GM13976 (cell line): ENCODE results near the gene MPP4.

Source experiments
- DNase-seq: peaks from one replicate; pipeline ENCODE4 v3.0.0; 2012; ENCODE audit warnings: low spot score
- in situ Hi-C: fragments of 300-500 bp; cut with MboI; formaldehyde crosslinking; loops from one replicate; pipeline ENCODE4 v1.12.0; 2022; ENCODE audit warnings: low sequenced_read_pairs, mixed read lengths, inconsistent platforms; ENCODE audit not compliant: unreplicated experiment
- TF ChIP-seq, protein P1 (sequence below): IDR thresholded peaks from 2 replicates; pipeline ENCODE4 v1.5.1; 2012; ENCODE audit warnings: borderline replicate concordance, mild to moderate bottlenecking; ENCODE audit not compliant: insufficient read depth; ENCODE audit errors: extremely low read depth, missing control alignments, control extremely low read depth

MPP4 gene

DNA sequence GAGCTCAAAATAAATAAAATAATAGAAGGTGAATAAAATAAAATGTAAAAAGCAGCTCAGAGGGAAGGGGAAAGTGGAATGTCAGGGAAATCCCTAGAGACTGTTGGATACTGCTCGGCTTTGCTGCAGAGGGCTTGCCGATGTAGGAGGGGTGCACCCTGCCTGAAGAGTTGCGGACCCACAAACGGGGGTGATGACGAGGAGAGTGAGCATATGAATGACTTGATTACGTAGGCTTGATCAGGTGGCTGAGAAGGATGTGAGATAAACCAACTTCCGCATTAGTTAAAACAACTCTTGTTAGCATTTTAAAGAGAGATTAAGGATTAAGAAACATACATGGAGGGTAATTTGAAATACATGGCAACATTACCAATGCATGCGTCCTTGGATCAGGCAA lies 34.1 kb downstream of the MPP4 start:
- no peak for DNase-seq
- in situ Hi-C loops = no loop called here
- TF ChIP-seq, protein P1, sequence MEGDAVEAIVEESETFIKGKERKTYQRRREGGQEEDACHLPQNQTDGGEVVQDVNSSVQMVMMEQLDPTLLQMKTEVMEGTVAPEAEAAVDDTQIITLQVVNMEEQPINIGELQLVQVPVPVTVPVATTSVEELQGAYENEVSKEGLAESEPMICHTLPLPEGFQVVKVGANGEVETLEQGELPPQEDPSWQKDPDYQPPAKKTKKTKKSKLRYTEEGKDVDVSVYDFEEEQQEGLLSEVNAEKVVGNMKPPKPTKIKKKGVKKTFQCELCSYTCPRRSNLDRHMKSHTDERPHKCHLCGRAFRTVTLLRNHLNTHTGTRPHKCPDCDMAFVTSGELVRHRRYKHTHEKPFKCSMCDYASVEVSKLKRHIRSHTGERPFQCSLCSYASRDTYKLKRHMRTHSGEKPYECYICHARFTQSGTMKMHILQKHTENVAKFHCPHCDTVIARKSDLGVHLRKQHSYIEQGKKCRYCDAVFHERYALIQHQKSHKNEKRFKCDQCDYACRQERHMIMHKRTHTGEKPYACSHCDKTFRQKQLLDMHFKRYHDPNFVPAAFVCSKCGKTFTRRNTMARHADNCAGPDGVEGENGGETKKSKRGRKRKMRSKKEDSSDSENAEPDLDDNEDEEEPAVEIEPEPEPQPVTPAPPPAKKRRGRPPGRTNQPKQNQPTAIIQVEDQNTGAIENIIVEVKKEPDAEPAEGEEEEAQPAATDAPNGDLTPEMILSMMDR = no peak

GRCh38 chr2:201661366-201661765 lies 37.1 kb downstream of the MPP4 start:
- TF ChIP-seq, protein P1 = no peak
- in situ Hi-C loops = no loop called here
- no peak for DNase-seq

DNA sequence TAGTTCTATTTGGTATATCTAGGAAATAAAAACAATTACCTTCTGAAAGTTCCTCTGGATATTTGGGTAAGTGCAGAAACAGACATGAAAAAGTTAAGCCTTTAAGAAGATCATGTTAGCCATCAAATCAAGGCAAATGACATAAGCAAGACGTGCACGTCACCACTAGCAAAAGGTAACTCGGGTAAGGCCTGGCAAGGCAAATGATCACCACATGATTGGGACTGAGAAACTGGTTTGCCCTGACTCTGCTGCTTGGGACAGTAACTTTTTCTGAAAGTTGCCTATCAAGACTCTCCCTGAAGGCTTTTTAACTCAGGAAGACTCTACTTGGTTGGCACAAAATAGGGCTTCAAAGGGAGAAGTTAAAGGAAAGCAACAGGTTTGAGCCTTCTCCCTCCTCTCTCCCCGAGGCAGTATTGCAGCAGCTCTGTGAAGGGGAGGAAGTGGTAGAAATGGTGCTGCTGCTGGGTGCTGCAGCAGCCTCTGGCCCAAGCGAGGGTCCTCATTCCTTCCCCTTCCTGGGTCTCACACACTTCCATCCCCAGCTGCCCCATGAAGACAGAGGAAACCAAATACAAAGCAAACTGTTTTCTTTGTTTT lies 38.0 kb downstream of the MPP4 start:
- in situ Hi-C loops = no loop called here
- no peak for DNase-seq
- TF ChIP-seq, protein P1 = no peak

DNA sequence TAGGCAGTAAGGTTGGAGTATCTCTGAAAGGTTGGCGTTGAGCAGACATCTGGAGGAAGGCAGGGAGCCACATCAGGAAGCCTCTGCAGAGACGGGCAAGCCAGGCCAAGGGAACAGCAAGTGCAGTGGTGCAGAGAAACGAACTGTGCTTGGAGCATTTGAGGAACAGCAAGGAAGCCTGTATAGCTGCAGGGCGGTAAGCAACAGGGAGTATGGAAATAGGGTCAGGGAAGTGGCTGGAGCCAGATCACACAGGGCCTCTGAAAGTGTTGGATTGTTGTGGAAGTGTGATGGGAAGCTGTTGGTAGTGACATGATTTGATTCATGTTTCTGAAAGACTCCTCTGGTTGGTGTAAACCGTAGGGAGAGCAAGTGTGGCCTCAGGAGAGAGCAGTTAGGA lies 41.7 kb downstream of the MPP4 start:
- DNase-seq = no peak
- in situ Hi-C loops = no loop called here
- TF ChIP-seq, protein P1 = no peak

DNA sequence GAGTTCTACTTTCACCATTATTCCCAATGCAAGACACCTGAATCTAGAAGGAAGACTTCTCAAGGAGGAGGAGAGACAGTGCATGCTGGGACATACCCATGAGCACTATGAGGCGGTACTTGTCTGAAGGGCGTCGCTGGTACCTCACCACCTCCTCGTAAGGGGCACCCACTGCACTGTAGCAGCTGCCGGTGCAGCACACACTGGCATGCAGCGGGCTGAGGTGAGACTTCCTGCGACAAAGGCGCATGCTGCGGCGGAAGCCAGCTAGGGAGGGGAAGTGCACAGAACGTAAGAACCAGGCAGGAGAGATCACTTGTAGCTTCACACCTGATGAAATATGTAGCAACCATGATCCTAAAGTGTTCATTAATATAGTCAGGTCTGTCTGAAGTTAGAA lies 42.3 kb downstream of the MPP4 start:
- in situ Hi-C loops = no loop called here
- no peak for DNase-seq
- TF ChIP-seq, protein P1 = no peak

- TF ChIP-seq, protein P1 = no peak
- DNase-seq = no peak
- in situ Hi-C loops = no loop called here
Observed at GRCh38 chr2:201654616-201655384, 43.6 kb downstream of the MPP4 start.

DNA sequence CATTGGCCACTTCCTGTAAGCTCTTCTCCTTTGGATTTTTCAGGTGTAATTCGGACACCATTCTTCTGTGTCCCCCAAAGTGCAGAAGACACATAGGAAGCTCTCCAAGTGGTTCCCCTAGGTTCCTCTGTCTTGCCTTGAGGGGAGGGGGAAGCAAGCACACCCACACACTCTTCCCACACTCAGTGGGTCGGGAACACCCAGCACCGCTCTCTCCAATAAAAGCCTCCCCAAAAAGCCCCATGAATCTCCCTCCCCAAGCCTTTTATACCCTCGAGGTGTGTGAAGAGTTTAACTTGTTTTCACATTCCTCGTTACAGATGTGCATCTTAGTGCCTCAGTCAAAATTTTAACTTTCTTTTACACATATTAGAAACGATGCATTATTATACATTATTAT lies 45.2 kb downstream of the MPP4 start:
- in situ Hi-C loops = no loop called here
- DNase-seq = no peak
- TF ChIP-seq, protein P1 = no peak
